GM12878 (cell line): Measurements from ENCODE around the gene METTL1. TPM values are rescaled to one million over a fixed set of nuclear protein-coding genes. Genes with fewer than 3 reads are reported as not detected.
A peak's percentile ranks its signal among the peaks of the same experiment; 100 is the strongest.

Source experiments
- ATF2 ChIP-seq: IDR thresholded peaks from 2 replicates; pipeline ENCODE4 v1.6.1; 2012; ENCODE audit warnings: low read length, inconsistent platforms
- BCL11A ChIP-seq: IDR thresholded peaks from 2 replicates; pipeline ENCODE4 v1.6.1; 2011; ENCODE audit warnings: low read depth, low read length
- BCLAF1 ChIP-seq: fragments of 450-650 bp; IDR thresholded peaks from 2 replicates; pipeline ENCODE4 v1.6.1; 2017; ENCODE audit warnings: antibody characterized with exemption, mild to moderate bottlenecking, moderate library complexity
- CBX5 ChIP-seq: sonication (generic); IDR thresholded peaks from 2 replicates; pipeline ENCODE4 v1.6.1; 2016; ENCODE audit warnings: low read depth, moderate library complexity, mild to moderate bottlenecking, inconsistent platforms
- CEBPB ChIP-seq, 2 experiments: fragments of 150-350 bp in 1 of 2; IDR thresholded peaks; 2 replicates each; pipeline ENCODE4 v1.6.1; 2012 to 2014; ENCODE audit warnings: low read depth in 2 of 2, low read length in 2 of 2, borderline replicate concordance in 1 of 2, inconsistent platforms in 1 of 2
- CEBPZ ChIP-seq: fragments of 150-350 bp; IDR thresholded peaks from 2 replicates; pipeline ENCODE4 v1.6.1; 2016; ENCODE audit warnings: low read depth, low read length
- DPF2 ChIP-seq: fragments of 450-650 bp; IDR thresholded peaks from 2 replicates; pipeline ENCODE4 v1.6.1; 2017; ENCODE audit warnings: mild to moderate bottlenecking
- EGR1 ChIP-seq, 2 experiments: IDR thresholded peaks; 1 replicate in 1 of 2; 2 replicates in 1 of 2; pipeline ENCODE4 v1.6.1; 2011 to 2012; ENCODE audit warnings: low read depth in 2 of 2, low read length in 2 of 2, borderline replicate concordance in 1 of 2, mild to moderate bottlenecking in 1 of 2, moderate library complexity in 1 of 2
- IKZF1 ChIP-seq: fragments of 450-650 bp; conservative IDR thresholded peaks from 2 replicates; pipeline ENCODE4 v1.6.1; 2017; ENCODE audit warnings: antibody characterized with exemption, mild to moderate bottlenecking
- KAT2A ChIP-seq: conservative IDR thresholded peaks from 2 replicates; pipeline ENCODE4 v1.6.1; 2011; ENCODE audit warnings: low read depth, low read length; ENCODE audit not compliant: control insufficient read depth
- NRF1 ChIP-seq: conservative IDR thresholded peaks from 2 replicates; pipeline ENCODE4 v1.6.1; 2011; ENCODE audit warnings: mild to moderate bottlenecking, low read depth, low read length, improper control_type of control experiment
- POLR2AphosphoS5 ChIP-seq: IDR thresholded peaks from 2 replicates; pipeline ENCODE4 v1.6.1; 2011; ENCODE audit warnings: mild to moderate bottlenecking, low read length, inconsistent platforms
- RBBP5 ChIP-seq: fragments of 200-600 bp; sonication (generic); conservative IDR thresholded peaks from 2 replicates; pipeline ENCODE4 v1.6.1; 2016
- RELB ChIP-seq: fragments of 450-650 bp; IDR thresholded peaks from 2 replicates; pipeline ENCODE4 v1.6.1; 2017; ENCODE audit warnings: low read depth, mild to moderate bottlenecking, moderate library complexity
- SIN3A ChIP-seq: IDR thresholded peaks from 2 replicates; pipeline ENCODE4 v1.6.1; 2012; ENCODE audit warnings: low read depth, low read length, improper control_type of control experiment
- SUPT20H ChIP-seq: IDR thresholded peaks from 2 replicates; pipeline ENCODE4 v1.6.1; 2011; ENCODE audit warnings: low read depth, mild to moderate bottlenecking, low read length, moderate library complexity, borderline replicate concordance; ENCODE audit not compliant: control insufficient read depth
- TARDBP ChIP-seq: IDR thresholded peaks from 2 replicates; pipeline ENCODE4 v1.6.1; 2016; ENCODE audit warnings: borderline replicate concordance
- USF2 ChIP-seq: IDR thresholded peaks from 2 replicates; pipeline ENCODE4 v1.6.1; 2011; ENCODE audit warnings: low read depth, low read length, improper control_type of control experiment, borderline replicate concordance
- WRNIP1 ChIP-seq: IDR thresholded peaks from 2 replicates; pipeline ENCODE4 v1.6.1; 2011; ENCODE audit warnings: low read depth, low read length, improper control_type of control experiment, borderline replicate concordance
- ZNF384 ChIP-seq: IDR thresholded peaks from 2 replicates; pipeline ENCODE4 v1.6.1; 2012; ENCODE audit warnings: low read depth, mild to moderate bottlenecking, low read length, improper control_type of control experiment, borderline replicate concordance
- polyA plus RNA-seq, 11 experiments: library from polyadenylated mRNA; depleted of rRNA in 4 of 11; unstranded in 6 of 11; stranded (reverse) in 5 of 11; fragments of >200 nt; fragmentation: Nextera tagmentation in 4 of 11; fragmentation: Illumina TruSeq in 1 of 11; extraction: Ambion mirVana in 4 of 11; extraction: Trizol in 1 of 11; gene quantifications; 1 replicate in 1 of 11; 2 replicates in 10 of 11; pipeline versions ENCODE4 v1.2.1 to v1.2.3, GENCODE V29; 2011 to 2016; ENCODE audit warnings: inconsistent platforms in 2 of 11, missing spikeins in 2 of 11, low read depth in 1 of 11
- total RNA-seq, 4 experiments: library from RNA; depleted of rRNA in 3 of 4; stranded (reverse); fragments of >200 nt in 3 of 4; fragmentation: Illumina TruSeq in 1 of 4; extraction: Trizol in 1 of 4; gene quantifications; 2 replicates each; pipeline versions ENCODE4 v1.2.1 to v1.2.3, GENCODE V29; 2013 to 2021

METTL1 gene
- total and polyA plus RNA-seq, 10 of the 15 experiments (the other 5 are each of a cell fraction or from before 2014, with no cell fraction given): 11.3 to 44.3 (median 30.6) TPM

- 0 out of 2 replicates have a peak, but pooled peaks have one; percentile 21 for TF ChIP-seq TARDBP
- peak; percentile 85 for TF ChIP-seq ATF2
- TF ChIP-seq CEBPZ: no peak
- no peak for TF ChIP-seq ZNF384
- no peak for TF ChIP-seq CEBPB (IDR thresholded peaks at IDR 0.05; ENCODE audit: borderline replicate concordance in 1 of 2, low read depth in 2 of 2, low read length in 2 of 2)
- TF ChIP-seq RELB: peak; percentile 100
- no peak for TF ChIP-seq BCLAF1
- peak; percentile 89 for TF ChIP-seq POLR2AphosphoS5
- TF ChIP-seq USF2: peak; percentile 38
- no peak for TF ChIP-seq WRNIP1
- peak; percentile 85 for TF ChIP-seq IKZF1
- TF ChIP-seq DPF2: no peak
- TF ChIP-seq EGR1 (IDR thresholded peaks at IDR 0.05; ENCODE audit: borderline replicate concordance in 1 of 2, low read depth in 2 of 2, low read length in 2 of 2): peak in 1 of 2 experiments; percentile 68; a peak in 2 of 3 replicates
- TF ChIP-seq KAT2A: no peak
- peak; percentile 98 for TF ChIP-seq SIN3A
- 0 out of 2 replicates have a peak, but pooled peaks have one; percentile 11 for TF ChIP-seq NRF1
- no peak for TF ChIP-seq SUPT20H
- no peak for TF ChIP-seq BCL11A
- no peak for TF ChIP-seq RBBP5
- TF ChIP-seq CBX5: no peak
Observed at GRCh38 chr12:57771873-57772428, at the start of gene METTL1 (continued).
